ENCODE measurements around the gene MRAP. TPM values are rescaled to one million over a fixed set of nuclear protein-coding genes. Genes with fewer than 3 reads are reported as not detected.

MRAP gene
- total RNA-seq = not detected in 2 replicates

GRCh38 chr21:32298658-32299081, at the start of gene MRAP:
MRAP (plus strand) TSS chr21:32298855; CDS start chr21:32298972, 117 bp downstream.

DNA sequence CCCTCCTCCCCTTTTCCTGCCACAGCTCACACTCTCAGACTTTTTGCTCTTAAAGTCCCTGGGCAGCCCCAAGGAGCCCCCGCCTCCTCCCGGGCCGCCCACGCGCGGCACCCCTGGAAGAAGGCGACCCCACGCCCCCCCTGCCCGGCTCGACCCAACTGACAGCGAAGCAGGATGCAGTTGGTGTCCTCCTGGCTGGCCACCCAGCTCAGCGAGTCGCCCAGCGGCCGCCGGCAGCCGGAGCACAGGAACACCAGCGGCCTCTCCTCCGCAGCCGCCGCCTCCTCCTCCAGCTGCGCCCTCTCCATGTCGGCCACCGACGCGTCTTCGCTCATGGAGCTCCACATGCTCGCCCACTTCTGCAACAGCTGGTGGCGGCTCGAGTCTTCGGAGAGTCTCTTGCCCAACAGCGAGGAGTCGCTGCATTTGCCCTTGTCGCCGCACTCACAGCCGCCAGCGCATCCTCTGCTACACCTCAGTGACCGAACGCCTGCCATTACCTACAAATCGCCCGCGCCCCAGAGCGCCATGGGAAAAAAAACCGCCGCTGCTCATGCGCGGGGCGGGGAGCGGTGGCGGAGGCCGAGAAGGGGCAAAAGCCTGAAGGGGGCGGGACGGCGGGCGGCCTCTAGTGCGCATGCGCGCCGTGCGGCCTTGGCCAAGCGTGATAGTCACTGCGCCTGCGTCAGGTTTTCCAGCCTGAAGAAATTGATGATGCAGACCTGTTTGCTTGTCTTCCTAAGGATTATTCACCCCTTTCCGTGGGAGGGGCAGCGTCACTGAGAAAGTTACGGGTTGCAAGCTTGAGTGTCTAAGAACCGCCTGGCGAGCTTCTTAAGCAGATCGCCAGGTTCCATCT, 19.9 kb upstream of the MRAP start, which contains the start of gene MIS18A:
Gene MIS18A, minus strand, starts transcription at position 532 of the 859 bp plus-strand sequence. Its CDS starts 35 bp downstream, at position 497.

Other genes with a start within 250 kb of the MRAP start
- gene MIS18A, start 19.8 kb upstream of the MRAP start, total RNA-seq = 4.0 and 4.8 TPM in 2 replicates
- gene URB1, start 94.2 kb downstream of the MRAP start, total RNA-seq = 27.5 and 29.6 TPM in 2 replicates
- 6.0 and 25.2 TPM in 2 replicates for gene EVA1C, start 113.9 kb downstream of the MRAP start, total RNA-seq